ENCODE measurements around the gene SUSD4.

The SUSD4 gene

GRCh38 chr1:223222377-223222776 is 141.6 kb downstream of the SUSD4 start:
- no peak overlapping the region for H3K27ac ChIP-seq (replicated peaks; ENCODE audit: low read length)
- peaks cover 0 to 5% of the 10 kb centered on the region in 2 donors for H3K9me3 ChIP-seq (replicated peaks in 1 of 2; ENCODE audit: control insufficient read depth in 2 of 2, insufficient read depth in 1 of 2, low read depth in 1 of 2, low read length in 2 of 2)
- no peaks in the 10 kb centered on the region for H3K79me1 ChIP-seq (ENCODE audit: low read depth, low read length)
- no peak overlapping the region for H3K4me2 ChIP-seq (ENCODE audit: insufficient read depth, low read length, poor library complexity, severe bottlenecking)
- H3K23ac ChIP-seq (ENCODE audit: low read depth, low read length, poor library complexity), result no peak overlapping the region
- H2BK120ac ChIP-seq (ENCODE audit: low read depth, low read length), result no peak overlapping the region
- H3K14ac ChIP-seq (ENCODE audit: low read length), result no peak overlapping the region
- no peak overlapping the region for H3K18ac ChIP-seq (ENCODE audit: low read length)
- H2AK5ac ChIP-seq (ENCODE audit: low read depth, low read length), result no peak overlapping the region
- H3K4me3 ChIP-seq (ENCODE audit: low read length in 2 of 2), result no peak overlapping the region
- H3K27me3 ChIP-seq (ENCODE audit: control insufficient read depth in 3 of 3, insufficient read depth in 3 of 3, low read depth in 1 of 3, low read length in 3 of 3), result peaks cover 0 to 3% (median 0%) of the 10 kb centered on the region in 3 experiments
- no peak overlapping the region for H4K8ac ChIP-seq (ENCODE audit: low read depth, low read length)
- H2BK5ac ChIP-seq (ENCODE audit: low read length), result no peak overlapping the region
- DNase-seq (ENCODE audit: low spot score), result no peak
- H3K4ac ChIP-seq (ENCODE audit: low read length), result no peak overlapping the region
- H4K91ac ChIP-seq (ENCODE audit: low read depth, low read length, poor library complexity), result no peak overlapping the region
- H2BK15ac ChIP-seq (ENCODE audit: low read length), result no peak overlapping the region
- H2BK12ac ChIP-seq (ENCODE audit: low read length), result no peak overlapping the region
- H3K9ac ChIP-seq (ENCODE audit: low read depth, low read length, poor library complexity), result no peak overlapping the region
- H3K4me1 ChIP-seq (ENCODE audit: control insufficient read depth in 2 of 2, insufficient read depth in 1 of 2, low read depth in 1 of 2, low read length in 2 of 2), result no peaks in the 10 kb centered on the region
- no peak overlapping the region for H2AFZ ChIP-seq (ENCODE audit: low read length)
- H3K36me3 ChIP-seq (replicated peaks in 1 of 2; ENCODE audit: control insufficient read depth in 2 of 2, insufficient read depth in 2 of 2, low read length in 2 of 2), result no peaks in the 10 kb centered on the region
- WGBS, 2 donors (ENCODE audit: extremely low coverage in 2 of 2, insufficient read length in 2 of 2, insufficient replicate concordance in 1 of 2), result no CpG with 5 or more reads among the region's 2 CpGs

- H3K14ac ChIP-seq (ENCODE audit: low read length), result no peak overlapping the region
- peaks cover 0 to 3% (median 0%) of the 10 kb centered on the region in 3 experiments for H3K27me3 ChIP-seq (ENCODE audit: control insufficient read depth in 3 of 3, insufficient read depth in 3 of 3, low read depth in 1 of 3, low read length in 3 of 3)
- WGBS, 2 donors (ENCODE audit: extremely low coverage in 2 of 2, insufficient read length in 2 of 2, insufficient replicate concordance in 1 of 2), result no CpG with 5 or more reads among the region's 8 CpGs
- DNase-seq (ENCODE audit: low spot score), result no peak
- H3K9me3 ChIP-seq (replicated peaks in 1 of 2; ENCODE audit: control insufficient read depth in 2 of 2, insufficient read depth in 1 of 2, low read depth in 1 of 2, low read length in 2 of 2), result peaks cover 0 to 5% of the 10 kb centered on the region in 2 donors
- H2AFZ ChIP-seq (ENCODE audit: low read length), result no peak overlapping the region
- no peak overlapping the region for H2BK120ac ChIP-seq (ENCODE audit: low read depth, low read length)
- no peak overlapping the region for H4K91ac ChIP-seq (ENCODE audit: low read depth, low read length, poor library complexity)
- H3K18ac ChIP-seq (ENCODE audit: low read length), result no peak overlapping the region
- H2BK15ac ChIP-seq (ENCODE audit: low read length), result no peak overlapping the region
- H2AK5ac ChIP-seq (ENCODE audit: low read depth, low read length), result no peak overlapping the region
- H3K79me1 ChIP-seq (ENCODE audit: low read depth, low read length), result no peaks in the 10 kb centered on the region
- H3K9ac ChIP-seq (ENCODE audit: low read depth, low read length, poor library complexity), result no peak overlapping the region
- peaks cover 0 to 3% of the 10 kb centered on the region in 2 donors for H3K4me1 ChIP-seq (ENCODE audit: control insufficient read depth in 2 of 2, insufficient read depth in 1 of 2, low read depth in 1 of 2, low read length in 2 of 2)
- no peak overlapping the region for H3K4me2 ChIP-seq (ENCODE audit: insufficient read depth, low read length, poor library complexity, severe bottlenecking)
- H3K36me3 ChIP-seq (replicated peaks in 1 of 2; ENCODE audit: control insufficient read depth in 2 of 2, insufficient read depth in 2 of 2, low read length in 2 of 2), result no peaks in the 10 kb centered on the region
- H2BK5ac ChIP-seq (ENCODE audit: low read length), result no peak overlapping the region
- no peak overlapping the region for H2BK12ac ChIP-seq (ENCODE audit: low read length)
- H3K23ac ChIP-seq (ENCODE audit: low read depth, low read length, poor library complexity), result no peak overlapping the region
- no peak overlapping the region for H3K4me3 ChIP-seq (ENCODE audit: low read length in 2 of 2)
- no peak overlapping the region for H4K8ac ChIP-seq (ENCODE audit: low read depth, low read length)
- H3K27ac ChIP-seq (replicated peaks; ENCODE audit: low read length), result no peak overlapping the region
- no peak overlapping the region for H3K4ac ChIP-seq (ENCODE audit: low read length)
Measured at GRCh38 chr1:223221686-223222085, 142.3 kb downstream of the SUSD4 start.

GRCh38 chr1:223219846-223220610 is 143.9 kb downstream of the SUSD4 start:
- no peak overlapping the region for H2AFZ ChIP-seq (ENCODE audit: low read length)
- no peak overlapping the region for H3K4me2 ChIP-seq (ENCODE audit: insufficient read depth, low read length, poor library complexity, severe bottlenecking)
- DNase-seq (ENCODE audit: low spot score), result no peak
- H4K91ac ChIP-seq (ENCODE audit: low read depth, low read length, poor library complexity), result no peak overlapping the region
- H3K4me3 ChIP-seq (ENCODE audit: low read length in 2 of 2), result no peak overlapping the region
- H4K8ac ChIP-seq (ENCODE audit: low read depth, low read length), result no peak overlapping the region
- no CpG with 5 or more reads among the region's 4 CpGs for WGBS, 2 donors (ENCODE audit: extremely low coverage in 2 of 2, insufficient read length in 2 of 2, insufficient replicate concordance in 1 of 2)
- peaks cover 0 to 5% of the 10 kb centered on the region in 2 donors for H3K9me3 ChIP-seq (replicated peaks in 1 of 2; ENCODE audit: control insufficient read depth in 2 of 2, insufficient read depth in 1 of 2, low read depth in 1 of 2, low read length in 2 of 2)
- no peak overlapping the region for H2BK120ac ChIP-seq (ENCODE audit: low read depth, low read length)
- H2BK12ac ChIP-seq (ENCODE audit: low read length), result no peak overlapping the region
- H3K79me1 ChIP-seq (ENCODE audit: low read depth, low read length), result no peaks in the 10 kb centered on the region
- no peak overlapping the region for H3K14ac ChIP-seq (ENCODE audit: low read length)
- H3K4me1 ChIP-seq (ENCODE audit: control insufficient read depth in 2 of 2, insufficient read depth in 1 of 2, low read depth in 1 of 2, low read length in 2 of 2), result peaks cover 0 to 9% of the 10 kb centered on the region in 2 donors
- H3K27ac ChIP-seq (replicated peaks; ENCODE audit: low read length), result no peak overlapping the region
- H2BK15ac ChIP-seq (ENCODE audit: low read length), result no peak overlapping the region
- H3K36me3 ChIP-seq (replicated peaks in 1 of 2; ENCODE audit: control insufficient read depth in 2 of 2, insufficient read depth in 2 of 2, low read length in 2 of 2), result no peaks in the 10 kb centered on the region
- H3K18ac ChIP-seq (ENCODE audit: low read length), result no peak overlapping the region
- no peak overlapping the region for H3K23ac ChIP-seq (ENCODE audit: low read depth, low read length, poor library complexity)
- H2AK5ac ChIP-seq (ENCODE audit: low read depth, low read length), result no peak overlapping the region
- peaks cover 0 to 3% (median 0%) of the 10 kb centered on the region in 3 experiments for H3K27me3 ChIP-seq (ENCODE audit: control insufficient read depth in 3 of 3, insufficient read depth in 3 of 3, low read depth in 1 of 3, low read length in 3 of 3)
- H3K9ac ChIP-seq (ENCODE audit: low read depth, low read length, poor library complexity), result no peak overlapping the region
- H2BK5ac ChIP-seq (ENCODE audit: low read length), result no peak overlapping the region
- H3K4ac ChIP-seq (ENCODE audit: low read length), result no peak overlapping the region

- H2BK5ac ChIP-seq (ENCODE audit: low read length), result no peak overlapping the region
- H2BK15ac ChIP-seq (ENCODE audit: low read length), result no peak overlapping the region
- no peak overlapping the region for H3K4ac ChIP-seq (ENCODE audit: low read length)
- H4K8ac ChIP-seq (ENCODE audit: low read depth, low read length), result no peak overlapping the region
- no peak overlapping the region for H2AK5ac ChIP-seq (ENCODE audit: low read depth, low read length)
- H2BK120ac ChIP-seq (ENCODE audit: low read depth, low read length), result no peak overlapping the region
- no peak overlapping the region for H3K4me2 ChIP-seq (ENCODE audit: insufficient read depth, low read length, poor library complexity, severe bottlenecking)
- H3K4me3 ChIP-seq (ENCODE audit: low read length in 2 of 2), result no peak overlapping the region
- no peak overlapping the region for H3K18ac ChIP-seq (ENCODE audit: low read length)
- DNase-seq (ENCODE audit: low spot score), result no peak
- no peaks in the 10 kb centered on the region for H3K36me3 ChIP-seq (replicated peaks in 1 of 2; ENCODE audit: control insufficient read depth in 2 of 2, insufficient read depth in 2 of 2, low read length in 2 of 2)
- H2BK12ac ChIP-seq (ENCODE audit: low read length), result no peak overlapping the region
- H2AFZ ChIP-seq (ENCODE audit: low read length), result no peak overlapping the region
- no peak overlapping the region for H3K27ac ChIP-seq (replicated peaks; ENCODE audit: low read length)
- H4K91ac ChIP-seq (ENCODE audit: low read depth, low read length, poor library complexity), result no peak overlapping the region
- H3K4me1 ChIP-seq (ENCODE audit: control insufficient read depth in 2 of 2, insufficient read depth in 1 of 2, low read depth in 1 of 2, low read length in 2 of 2), result peaks cover 0 to 9% of the 10 kb centered on the region in 2 donors
- H3K14ac ChIP-seq (ENCODE audit: low read length), result no peak overlapping the region
- no peak overlapping the region for H3K23ac ChIP-seq (ENCODE audit: low read depth, low read length, poor library complexity)
- H3K27me3 ChIP-seq (ENCODE audit: control insufficient read depth in 3 of 3, insufficient read depth in 3 of 3, low read depth in 1 of 3, low read length in 3 of 3), result peaks cover 0 to 3% (median 0%) of the 10 kb centered on the region in 3 experiments
- no peaks in the 10 kb centered on the region for H3K79me1 ChIP-seq (ENCODE audit: low read depth, low read length)
- H3K9ac ChIP-seq (ENCODE audit: low read depth, low read length, poor library complexity), result no peak overlapping the region
- peaks cover 0 to 5% of the 10 kb centered on the region in 2 donors for H3K9me3 ChIP-seq (replicated peaks in 1 of 2; ENCODE audit: control insufficient read depth in 2 of 2, insufficient read depth in 1 of 2, low read depth in 1 of 2, low read length in 2 of 2)
Measured at GRCh38 chr1:223219318-223219635, 144.7 kb downstream of the SUSD4 start.

Data from neuronal stem cell (in vitro differentiated cells).